Kidney (tissue), 14 donors: ENCODE data around the gene DNAH2. TPM values are rescaled to one million over a fixed set of nuclear protein-coding genes. Genes with fewer than 3 reads are reported as not detected.

Source experiments
- DNase-seq, 5 donors: peaks; one replicate each; pipeline ENCODE4 v3.0.0-alpha.2; 2013 to 2020
- FAIRE-seq: peaks from 2 replicates; lab custom pipeline; 2012; peaks lifted over from hg19 to GRCh38; lab: Jason Lieb, UNC
- H3K27ac ChIP-seq, 2 donors: one replicate each; pipeline ENCODE4 v1.7.0; 2013; ENCODE audit warnings: low read depth in 2 of 2, low read length in 2 of 2, inconsistent platforms in 1 of 2
- H3K27me3 ChIP-seq: one replicate; pipeline ENCODE4 v1.7.1; 2013; ENCODE audit warnings: low read length, inconsistent platforms; ENCODE audit not compliant: control insufficient read depth, insufficient read depth
- H3K36me3 ChIP-seq, 3 donors: one replicate each; pipeline versions ENCODE4 v1.7.0 to v1.7.1; 2013; ENCODE audit warnings: low read length in 3 of 3, control low read depth in 1 of 3, inconsistent platforms in 1 of 3; ENCODE audit not compliant: insufficient read depth in 3 of 3, control insufficient read depth in 2 of 3
- H3K4me1 ChIP-seq, 3 donors: one replicate each; pipeline versions ENCODE4 v1.7.0 to v1.7.1; 2013; ENCODE audit warnings: low read length in 3 of 3, inconsistent platforms in 1 of 3, low read depth in 1 of 3; ENCODE audit not compliant: control insufficient read depth in 2 of 3, insufficient read depth in 2 of 3
- H3K4me3 ChIP-seq, 3 donors: one replicate each; pipeline versions ENCODE4 v1.7.0 to v1.8.1; 2013; ENCODE audit warnings: low read length in 3 of 3, control low read depth in 1 of 3, inconsistent platforms in 1 of 3
- H3K9ac ChIP-seq, 3 donors: one replicate each; pipeline versions ENCODE4 v1.7.0 to v1.7.1; 2013; ENCODE audit warnings: low read length in 3 of 3, control low read depth in 1 of 3, inconsistent platforms in 1 of 3
- H3K9me3 ChIP-seq, 3 donors: one replicate each; pipeline versions ENCODE4 v1.7.0 to v1.7.1; 2013; ENCODE audit warnings: low read length in 3 of 3, control low read depth in 1 of 3, inconsistent platforms in 1 of 3; ENCODE audit not compliant: control insufficient read depth in 2 of 3, insufficient read depth in 1 of 3
- intact Hi-C: fragments of 100-400 bp; cut with DNase I; formaldehyde crosslinking; loops from one replicate; pipeline ENCODE4 v1.11.1; 2022
- polyA plus RNA-seq: library from polyadenylated mRNA; stranded (reverse); fragments of 350-450 nt; fragmentation: Illumina TruSeq; extraction: RNeasy Lipid Tissue Mini Kit (QIAGEN cat#74804); gene quantifications from one replicate; pipeline ENCODE4 v1.2.3, GENCODE V29; 2014; ENCODE audit warnings: low read depth, low replicate concordance; ENCODE audit not compliant: insufficient read depth
- total RNA-seq: library from RNA; stranded (reverse); fragmentation: NEBNext Ultra II Directional; extraction: Animal tissue kit (Norgen Biotek cat#: 25700); gene quantifications from one replicate; pipeline ENCODE4 v1.2.1, GENCODE V29; 2021
- TF ChIP-seq, protein P1 (sequence below): IDR thresholded peaks from 3 replicates; pipeline ENCODE4 v1.5.1; 2012; ENCODE audit warnings: mild to moderate bottlenecking, moderate library complexity, borderline replicate concordance; ENCODE audit not compliant: insufficient read depth; ENCODE audit errors: extremely low read depth
- donor health status: control.
- donor health status: control.
- donor health status: control.
- donor health status: control.
- donor health status: control.
- donor health status: DM: yes; HTN: yes; CAD: no.
- donor health status: Normal renal cell carcinoma (clear cell type).

Gene DNAH2
- total and polyA plus RNA-seq, 2 donors from 2014 or later, result 0.17 to 0.66 TPM

DNA sequence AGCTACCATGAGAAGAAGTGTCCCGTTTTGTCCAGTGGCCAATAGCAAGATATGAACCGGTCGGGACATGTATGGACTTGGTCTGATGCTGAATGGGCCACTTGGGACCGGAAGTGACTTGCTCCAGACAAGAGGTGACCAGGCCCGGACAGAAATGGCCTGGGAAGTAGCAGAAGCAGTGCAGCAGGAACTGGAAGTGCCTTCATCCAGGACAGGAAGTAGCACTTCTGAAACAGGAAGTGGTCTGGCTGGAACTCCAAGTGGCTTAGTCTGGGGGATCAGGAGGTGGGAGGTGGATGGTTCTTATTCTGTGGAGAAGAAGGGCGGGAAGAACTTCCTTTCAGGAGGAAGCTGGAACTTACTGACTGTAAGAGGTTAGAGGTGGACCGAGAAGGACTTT, 7.2 kb upstream of the DNAH2 start:
- intact Hi-C loops, result no loop called here
- H3K27me3 ChIP-seq, result no peaks in the 10 kb centered on the region

DNA sequence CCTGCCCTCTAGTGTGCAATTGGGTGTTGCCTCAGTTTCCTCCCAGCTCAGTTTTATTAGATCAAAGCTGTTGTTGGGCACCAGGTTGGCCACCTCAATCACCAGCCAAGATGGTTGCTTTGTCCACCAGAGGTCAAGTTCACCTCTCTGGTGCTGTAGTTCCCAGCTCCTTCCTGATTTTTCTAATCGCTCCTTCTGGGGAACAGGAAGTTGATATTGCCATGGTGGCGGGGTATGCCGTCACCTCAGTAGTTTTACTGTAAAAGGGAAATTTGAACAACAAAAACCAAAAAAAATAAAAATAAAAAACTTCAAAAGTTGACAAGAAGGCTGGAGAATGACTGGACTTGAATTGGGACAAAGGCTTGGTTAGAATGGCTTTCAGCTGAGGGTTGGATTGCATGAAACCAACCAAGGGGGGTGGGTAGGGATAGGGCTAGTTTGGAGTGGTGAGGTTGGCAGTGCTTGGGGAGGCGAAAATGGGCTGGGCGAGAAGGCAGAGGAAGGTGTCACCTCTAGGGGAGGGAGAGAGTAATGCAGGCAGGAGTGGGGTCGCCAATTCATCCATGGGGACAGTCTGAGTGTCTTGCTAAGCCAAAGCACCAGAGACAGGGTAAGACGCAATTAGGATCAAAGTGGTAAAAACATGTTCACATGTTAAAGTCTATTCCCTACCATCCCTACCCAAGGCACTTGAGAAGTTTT, 6.3 kb upstream of the DNAH2 start:
- Histone ChIP-seq H3K4me3 (no peak overlapping the region), H3K9me3 (no peaks in the 10 kb centered on the region), H3K36me3 (no peaks in the 10 kb centered on the region), H3K27ac (no peak overlapping the region), H3K9ac (no peak overlapping the region), H3K4me1 (no peaks in the 10 kb centered on the region), H3K27me3 (no peaks in the 10 kb centered on the region)
- intact Hi-C loops, result no loop called here
- DNase-seq (no peak), FAIRE-seq (no peak)
- TF ChIP-seq, protein P1, sequence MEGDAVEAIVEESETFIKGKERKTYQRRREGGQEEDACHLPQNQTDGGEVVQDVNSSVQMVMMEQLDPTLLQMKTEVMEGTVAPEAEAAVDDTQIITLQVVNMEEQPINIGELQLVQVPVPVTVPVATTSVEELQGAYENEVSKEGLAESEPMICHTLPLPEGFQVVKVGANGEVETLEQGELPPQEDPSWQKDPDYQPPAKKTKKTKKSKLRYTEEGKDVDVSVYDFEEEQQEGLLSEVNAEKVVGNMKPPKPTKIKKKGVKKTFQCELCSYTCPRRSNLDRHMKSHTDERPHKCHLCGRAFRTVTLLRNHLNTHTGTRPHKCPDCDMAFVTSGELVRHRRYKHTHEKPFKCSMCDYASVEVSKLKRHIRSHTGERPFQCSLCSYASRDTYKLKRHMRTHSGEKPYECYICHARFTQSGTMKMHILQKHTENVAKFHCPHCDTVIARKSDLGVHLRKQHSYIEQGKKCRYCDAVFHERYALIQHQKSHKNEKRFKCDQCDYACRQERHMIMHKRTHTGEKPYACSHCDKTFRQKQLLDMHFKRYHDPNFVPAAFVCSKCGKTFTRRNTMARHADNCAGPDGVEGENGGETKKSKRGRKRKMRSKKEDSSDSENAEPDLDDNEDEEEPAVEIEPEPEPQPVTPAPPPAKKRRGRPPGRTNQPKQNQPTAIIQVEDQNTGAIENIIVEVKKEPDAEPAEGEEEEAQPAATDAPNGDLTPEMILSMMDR, result no peak

More for the DNA sequence above, 7.2 kb upstream of the DNAH2 start:
- H3K9ac ChIP-seq, result no peak overlapping the region
- no peaks in the 10 kb centered on the region for H3K4me1 ChIP-seq
- H3K36me3 ChIP-seq, result no peaks in the 10 kb centered on the region
- no peak for FAIRE-seq
- no peak overlapping the region for H3K4me3 ChIP-seq
- H3K9me3 ChIP-seq, result no peaks in the 10 kb centered on the region
- no peak for DNase-seq
- TF ChIP-seq, protein P1, result no peak
- no peak overlapping the region for H3K27ac ChIP-seq

DNA sequence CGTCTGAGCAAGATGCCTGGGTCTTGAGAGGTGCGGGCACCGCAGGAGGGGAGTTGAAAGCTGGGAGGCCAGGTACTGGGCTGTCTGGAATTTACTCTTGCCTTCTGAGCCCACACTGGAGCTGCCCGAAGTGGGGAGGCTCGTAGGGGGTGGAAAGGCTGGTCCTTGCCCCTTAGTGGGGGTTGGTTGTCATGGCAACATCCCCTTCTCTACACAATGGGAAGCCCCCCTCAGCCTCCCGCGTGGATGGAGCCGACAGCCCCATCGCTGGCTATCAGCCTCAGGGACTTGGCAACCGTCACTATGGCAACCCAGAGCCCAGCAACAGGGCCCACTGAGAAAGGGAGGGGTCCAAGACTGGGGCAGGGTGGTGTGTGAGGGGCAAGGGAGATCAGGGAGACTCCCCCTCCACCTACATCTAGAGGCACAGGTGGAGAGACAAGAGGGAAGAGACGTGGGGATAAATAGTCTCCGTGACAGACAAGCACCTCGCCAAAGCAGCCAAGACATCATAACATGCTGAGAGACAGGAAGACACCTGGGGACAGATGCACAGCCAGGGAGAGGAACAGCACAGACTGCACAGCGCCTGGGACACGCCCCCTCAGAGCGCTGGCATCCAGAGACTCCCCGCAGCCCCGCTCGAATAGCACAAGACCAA, 5.3 kb upstream of the DNAH2 start:
- Histone ChIP-seq H3K4me1 (peaks cover 0 to 2% (median 0%) of the 10 kb centered on the region in 3 donors), H3K36me3 (no peaks in the 10 kb centered on the region), H3K9me3 (no peaks in the 10 kb centered on the region), H3K27me3 (no peaks in the 10 kb centered on the region), H3K4me3 (no peak overlapping the region), H3K27ac (no peak overlapping the region), H3K9ac (no peak overlapping the region)
- no peak for DNase-seq
- TF ChIP-seq, protein P1, result no peak
- intact Hi-C loops, result no loop called here
- no peak for FAIRE-seq
